Brain microvascular endothelial cell (primary cell): ENCODE results near the gene WNT4.

ENCODE experiments used
- DNase-seq: peaks from one replicate; pipeline ENCODE4 v3.0.0-alpha.2; 2020
- H3K27ac ChIP-seq: fragments of 250-450 bp; sonication (Bioruptor Pico); 2 replicates; pipeline ENCODE4 v1.5.1; 2020; ENCODE audit warnings: mild to moderate bottlenecking, moderate library complexity
- H3K27me3 ChIP-seq: fragments of 250-450 bp; sonication (Bioruptor Pico); replicated peaks from 2 replicates; pipeline ENCODE4 v1.5.1; 2020; ENCODE audit warnings: mild to moderate bottlenecking
- H3K36me3 ChIP-seq: fragments of 250-450 bp; sonication (Bioruptor Pico); replicated peaks from 2 replicates; pipeline ENCODE4 v1.5.1; 2020; ENCODE audit warnings: mild to moderate bottlenecking
- H3K4me3 ChIP-seq: 2 replicates; pipeline ENCODE4 v1.5.1; 2011; ENCODE audit warnings: low read depth, mild to moderate bottlenecking, control low read depth, low read length, moderate library complexity
- CTCF ChIP-seq: IDR thresholded peaks from 2 replicates; pipeline ENCODE4 v1.5.1; 2011; ENCODE audit warnings: low read depth, mild to moderate bottlenecking, moderate library complexity, low read length, control low read depth, inconsistent platforms; ENCODE audit errors: missing control alignments
- in situ Hi-C: cut with HindIII; loops from 2 replicates; pipeline ENCODE4 v1.10.0; 2017; ENCODE audit warnings: low sequenced_read_pairs, low pct_ligation_motif_present

The WNT4 gene

DNA sequence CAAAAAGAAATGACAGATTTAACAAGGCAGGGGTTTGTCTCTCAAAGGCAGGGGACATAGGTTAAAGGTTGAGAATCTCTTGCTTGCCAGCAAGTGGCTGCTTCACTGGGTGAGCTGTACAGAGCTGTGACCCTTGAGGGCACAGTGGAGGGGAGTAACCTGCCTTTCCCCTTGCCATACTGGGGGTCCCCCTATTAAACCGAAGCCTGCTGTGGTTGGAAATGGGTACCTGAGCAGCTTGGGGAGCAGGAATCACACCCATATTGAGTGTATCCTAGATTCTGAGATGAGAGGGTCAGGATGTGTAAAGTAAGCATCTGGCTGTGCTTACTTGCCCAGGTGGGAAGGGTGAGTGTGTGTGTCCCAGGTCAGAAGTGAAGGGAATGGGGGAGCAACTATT is 31.8 kb downstream of the WNT4 start:
- TF ChIP-seq CTCF: no peak
- in situ Hi-C loops: no loop called here
- Histone ChIP-seq H3K4me3 (no peak overlapping the region), H3K36me3 (peaks cover 22% of the 10 kb centered on the region), H3K27me3 (no peaks in the 10 kb centered on the region), H3K27ac (no peak overlapping the region)
- DNase-seq: no peak

- DNase-seq: no peak
- H3K27ac ChIP-seq: no peak overlapping the region
- in situ Hi-C loops: no loop called here
- no peaks in the 10 kb centered on the region for H3K27me3 ChIP-seq
- H3K4me3 ChIP-seq: no peak overlapping the region
- peaks cover 22% of the 10 kb centered on the region for H3K36me3 ChIP-seq
- no peak for TF ChIP-seq CTCF
Observed at GRCh38 chr1:22110016-22110415, 32.9 kb downstream of the WNT4 start.

DNA sequence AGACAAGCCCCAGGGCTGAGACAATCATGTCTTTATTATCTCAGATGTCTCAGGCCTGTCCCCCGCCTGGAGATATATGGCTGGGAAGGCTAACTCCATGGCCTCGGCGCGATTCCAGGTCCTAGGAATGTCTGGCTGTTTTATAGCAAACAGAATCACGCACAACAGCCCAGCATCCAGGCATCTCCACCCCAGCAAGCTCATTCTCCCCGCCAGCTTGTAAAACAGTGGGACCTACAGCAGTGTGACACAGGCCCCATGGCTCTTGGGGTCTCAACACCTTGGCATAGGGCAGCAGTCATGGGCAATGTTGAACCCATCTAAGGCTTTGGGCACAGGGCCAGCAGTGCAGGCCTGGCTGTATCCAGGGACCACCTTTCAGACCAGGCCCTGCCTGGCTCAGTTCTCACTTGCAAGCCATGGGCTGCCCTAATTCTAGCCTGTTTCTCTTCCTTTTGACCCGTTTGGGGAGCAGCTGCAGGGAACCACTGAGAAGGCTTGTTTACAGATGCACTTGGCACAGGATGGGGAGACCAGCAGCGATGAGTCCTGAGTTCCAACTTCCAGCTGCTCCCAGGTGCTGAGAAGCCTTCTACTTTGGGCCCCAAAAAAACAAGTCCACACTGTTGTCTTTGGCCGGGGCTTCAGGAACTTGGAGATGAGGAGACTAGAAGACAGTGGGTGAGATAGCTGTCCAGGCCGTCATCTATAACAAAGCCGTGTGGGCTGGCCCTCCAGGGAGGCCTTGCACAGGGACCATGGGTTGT is 34.4 kb downstream of the WNT4 start:
- in situ Hi-C loops: no loop called here
- H3K27ac ChIP-seq: no peak overlapping the region
- no peaks in the 10 kb centered on the region for H3K27me3 ChIP-seq
- no peak overlapping the region for H3K4me3 ChIP-seq
- peaks cover 26% of the 10 kb centered on the region for H3K36me3 ChIP-seq
- no peak for DNase-seq
- no peak for TF ChIP-seq CTCF

DNA sequence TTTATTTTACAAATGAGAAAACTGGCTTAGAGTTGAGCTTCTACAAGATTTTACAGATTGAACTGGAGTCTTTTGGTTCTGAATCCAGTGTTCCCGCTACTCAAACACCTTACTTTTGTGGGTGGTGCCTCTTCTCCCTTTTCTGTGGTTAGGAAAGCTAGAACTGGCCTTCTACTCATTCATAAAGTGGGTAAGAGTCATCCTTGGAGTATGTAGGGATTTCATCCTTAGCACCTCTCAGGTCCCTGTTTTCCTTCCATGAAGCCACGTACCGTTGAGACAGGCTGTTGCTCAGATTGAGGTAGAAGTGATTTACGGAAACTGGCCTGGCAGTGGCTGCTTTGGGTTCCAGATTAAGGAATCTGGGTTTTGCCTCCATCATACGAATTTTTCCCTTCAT is 35.8 kb downstream of the WNT4 start:
- no peak for DNase-seq
- Histone ChIP-seq H3K36me3 (peaks cover 18% of the 10 kb centered on the region), H3K4me3 (no peak overlapping the region), H3K27me3 (no peaks in the 10 kb centered on the region), H3K27ac (no peak overlapping the region)
- no peak for TF ChIP-seq CTCF
- in situ Hi-C loops: no loop called here

DNA sequence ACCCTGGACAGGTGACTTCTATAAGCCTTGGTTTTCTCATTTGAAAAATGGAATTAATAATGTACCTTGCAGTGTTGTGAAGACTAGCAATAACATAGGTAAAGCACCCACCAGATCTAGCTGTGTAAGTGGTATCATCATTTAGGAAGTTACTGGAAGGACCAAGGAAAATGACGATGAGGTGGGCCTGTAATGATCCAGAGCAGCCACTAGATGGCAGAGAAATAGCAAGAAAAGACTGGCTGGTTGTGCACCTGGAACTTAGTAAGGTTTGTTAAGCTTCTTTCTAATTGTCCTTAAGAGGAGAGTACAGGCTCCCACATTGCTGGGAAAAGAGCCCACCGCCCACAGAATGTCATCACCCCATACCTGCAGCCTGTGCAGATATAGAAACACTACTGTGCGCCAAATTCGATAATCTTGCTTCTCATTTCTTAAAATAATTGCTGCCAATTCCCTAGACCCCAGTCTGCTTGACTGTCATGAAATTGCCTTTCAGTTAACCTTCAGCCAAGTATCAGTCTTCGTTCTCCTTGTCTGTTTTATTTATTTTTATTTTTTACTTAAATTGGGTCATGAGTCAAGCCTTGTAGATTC is 37.2 kb downstream of the WNT4 start:
- in situ Hi-C loops: no loop called here
- no peak overlapping the region for H3K4me3 ChIP-seq
- TF ChIP-seq CTCF: peak; percentile 81
- H3K27me3 ChIP-seq: no peaks in the 10 kb centered on the region
- no peak overlapping the region for H3K27ac ChIP-seq
- peaks cover 21% of the 10 kb centered on the region for H3K36me3 ChIP-seq
- peak; percentile 27 for DNase-seq
